AG10803 (cell line): Measurements from ENCODE around the gene N4BP2.

Experiments used
- DNase-seq: peaks from one replicate; pipeline ENCODE4 v3.0.0; 2010; ENCODE audit warnings: low read depth
- H3K4me3 ChIP-seq: 2 replicates; pipeline ENCODE4 v1.5.1; 2011; ENCODE audit warnings: mild to moderate bottlenecking, low read length, control low read depth
- CTCF ChIP-seq: conservative IDR thresholded peaks from 2 replicates; pipeline ENCODE4 v1.5.1; 2011; ENCODE audit warnings: mild to moderate bottlenecking, low read length, control low read depth, inconsistent platforms

The N4BP2 gene

GRCh38 chr4:40190880-40191815, 134.5 kb downstream of the N4BP2 start:
- H3K4me3 ChIP-seq, result no peak overlapping the region
- DNase-seq, result no peak
- no peak for TF ChIP-seq CTCF

DNA sequence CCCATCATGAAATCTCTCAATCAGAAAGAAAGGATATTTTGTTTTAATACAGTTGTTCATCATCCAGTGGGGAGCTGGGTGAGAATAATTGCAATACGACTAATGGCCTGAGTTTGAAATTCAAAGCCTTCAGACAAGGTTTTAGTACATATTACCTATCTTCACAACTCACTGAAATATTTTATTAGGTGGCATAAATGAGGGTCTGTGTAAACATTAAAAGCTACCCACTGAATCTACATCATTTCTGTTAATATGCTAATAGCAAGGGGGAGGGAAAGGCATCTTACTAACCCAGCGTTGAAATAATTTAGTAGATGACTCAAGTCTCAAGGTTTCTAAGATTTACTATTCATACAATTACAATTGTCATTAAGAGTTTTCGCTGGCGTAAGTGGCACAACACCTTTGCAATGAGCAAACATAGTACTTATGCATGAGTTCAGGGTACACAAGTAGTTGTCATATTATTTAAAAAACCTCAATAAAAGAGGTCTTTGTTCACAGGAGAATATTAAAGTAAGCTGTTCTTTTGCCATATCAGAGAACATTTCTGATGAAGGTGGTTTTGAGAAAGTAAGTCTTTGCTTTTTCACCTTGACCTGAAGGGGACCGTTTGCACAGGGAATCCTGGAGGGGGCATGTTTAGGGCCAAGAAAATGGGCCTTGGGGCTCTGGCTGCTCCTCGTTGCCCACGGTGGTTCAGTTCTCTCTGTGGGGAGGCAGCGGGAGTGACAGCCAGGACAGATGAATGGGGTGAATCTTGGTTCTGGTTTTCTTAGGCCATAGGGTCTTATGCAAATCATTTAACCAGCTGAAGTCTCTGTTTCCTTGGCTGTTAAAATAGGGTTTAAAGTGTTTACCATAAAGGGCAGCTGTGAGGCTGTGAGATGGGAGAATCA, 135.7 kb downstream of the N4BP2 start:
- no peak overlapping the region for H3K4me3 ChIP-seq
- TF ChIP-seq CTCF, result no peak
- no peak for DNase-seq

- H3K4me3 ChIP-seq, result no peak overlapping the region
- TF ChIP-seq CTCF, result no peak
- DNase-seq, result no peak
Measured at GRCh38 chr4:40193016-40193571, 136.4 kb downstream of the N4BP2 start.

- no peak overlapping the region for H3K4me3 ChIP-seq
Measured at GRCh38 chr4:40193578-40193977, 136.9 kb downstream of the N4BP2 start.

DNA sequence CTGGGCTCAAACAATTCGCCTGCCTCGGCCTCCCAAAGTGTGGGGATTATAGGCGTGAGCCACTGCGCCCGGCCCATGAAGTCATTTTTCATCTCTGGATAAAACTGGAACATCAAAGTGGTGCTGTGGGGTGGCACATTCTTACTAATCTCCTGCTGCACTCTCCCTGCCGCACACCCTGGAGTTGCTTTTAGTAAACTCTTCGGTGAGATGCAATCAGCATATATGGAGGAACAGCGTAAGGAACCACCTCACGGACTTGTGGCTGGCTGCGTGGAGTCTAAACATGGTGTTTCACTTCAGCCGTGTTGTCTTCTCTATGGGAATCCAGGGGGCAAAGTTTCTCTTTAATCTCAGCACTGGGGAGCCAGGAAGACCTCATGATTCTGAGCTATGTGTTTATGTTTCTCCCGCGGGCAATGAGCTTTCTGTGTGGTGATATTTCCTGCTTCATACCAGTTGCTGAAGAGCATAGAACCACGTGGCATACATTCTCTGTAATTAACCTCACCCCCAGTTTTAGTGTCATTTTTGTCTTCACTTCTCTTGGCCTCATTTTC, 138.0 kb downstream of the N4BP2 start:
- no peak overlapping the region for H3K4me3 ChIP-seq
- no peak for TF ChIP-seq CTCF
- DNase-seq, result no peak

More at GRCh38 chr4:40193578-40193977, 136.9 kb downstream of the N4BP2 start:
- DNase-seq, result no peak
- no peak for TF ChIP-seq CTCF

- no peak overlapping the region for H3K4me3 ChIP-seq
- DNase-seq, result no peak
- no peak for TF ChIP-seq CTCF
Measured at GRCh38 chr4:40195182-40196177, 138.8 kb downstream of the N4BP2 start.
